Neural cell (in vitro differentiated cells): ENCODE results near the gene DBX1. TPM values are rescaled to one million over a fixed set of nuclear protein-coding genes. Genes with fewer than 3 reads are reported as not detected.
"Not testable (repeated sequence)": the region's sequence is repeated elsewhere in the genome, so short reads cannot be mapped to it uniquely, and the experiment has no call there.

Source experiments
- H2AFZ ChIP-seq: fragments of 200-600, 300-800 bp; sonication (generic), shearing (Covaris generic); 2 replicates; pipeline ENCODE4 v1.6.0; 2014; ENCODE audit warnings: low read depth, mild to moderate bottlenecking, antibody characterized with exemption, low read length, moderate library complexity
- H3F3A ChIP-seq: fragments of 200-600 bp; shearing (Covaris generic); 2 replicates; pipeline ENCODE4 v1.6.1; 2016; ENCODE audit warnings: mild to moderate bottlenecking, moderate library complexity, mixed read lengths, antibody characterized with exemption, low read length; ENCODE audit not compliant: insufficient read depth, poor library complexity, severe bottlenecking
- H3K27ac ChIP-seq: fragments of 200-600, 300-800 bp; sonication (generic), shearing (Covaris generic); 2 replicates; pipeline ENCODE4 v1.5.1; 2014; ENCODE audit warnings: mild to moderate bottlenecking, low read length, moderate library complexity
- H3K27me3 ChIP-seq: fragments of 300-800, 200-600 bp; sonication (generic), shearing (Covaris generic); 2 replicates; pipeline ENCODE4 v1.6.0; 2014; ENCODE audit warnings: mild to moderate bottlenecking, low read depth, low read length, moderate library complexity; ENCODE audit not compliant: insufficient read depth
- H3K36me3 ChIP-seq: fragments of 300-800, 200-600 bp; sonication (generic), shearing (Covaris generic); 2 replicates; pipeline ENCODE4 v1.5.1; 2014; ENCODE audit warnings: mild to moderate bottlenecking, antibody characterized with exemption, low read length, moderate library complexity; ENCODE audit not compliant: insufficient read depth
- H3K4me2 ChIP-seq: fragments of 300-800, 200-600 bp; sonication (generic), shearing (Covaris generic); 2 replicates; pipeline ENCODE4 v1.6.0; 2014; ENCODE audit warnings: mild to moderate bottlenecking, low read length
- H3K4me3 ChIP-seq: fragments of 300-800, 200-600 bp; sonication (generic), shearing (Covaris generic); 2 replicates; pipeline ENCODE4 v1.5.1; 2014; ENCODE audit warnings: mild to moderate bottlenecking, low read length, moderate library complexity
- H3K79me2 ChIP-seq: fragments of 200-600 bp; shearing (Covaris generic); replicated peaks from 2 replicates; pipeline ENCODE4 v1.6.0; 2014; ENCODE audit warnings: mild to moderate bottlenecking, low read length, moderate library complexity; ENCODE audit not compliant: insufficient read depth
- H3K9ac ChIP-seq: fragments of 300-800, 200-600 bp; sonication (generic), shearing (Covaris generic); 2 replicates; pipeline ENCODE4 v1.6.1; 2016; ENCODE audit warnings: mild to moderate bottlenecking, low read length, mixed read lengths
- H3K9me2 ChIP-seq: fragments of 200-600 bp; shearing (Covaris generic); 2 replicates; pipeline ENCODE4 v1.6.1; 2016; ENCODE audit warnings: mild to moderate bottlenecking, low read length, mixed read lengths; ENCODE audit not compliant: insufficient read depth
- H3K9me3 ChIP-seq: fragments of 200-600, 300-800 bp; sonication (generic), shearing (Covaris generic); 2 replicates; pipeline ENCODE4 v1.6.1; 2016; ENCODE audit warnings: mild to moderate bottlenecking, mixed run types, low read length, moderate library complexity, mixed read lengths
- H4K20me1 ChIP-seq: fragments of 200-600 bp; shearing (Covaris generic); 2 replicates; pipeline ENCODE4 v1.6.1; 2016; ENCODE audit warnings: mild to moderate bottlenecking, mixed run types; ENCODE audit not compliant: insufficient read depth
- EP300 ChIP-seq: fragments of 450-650 bp; conservative IDR thresholded peaks from 2 replicates; pipeline ENCODE4 v1.6.1; 2014; ENCODE audit warnings: antibody characterized with exemption, mild to moderate bottlenecking, moderate library complexity; ENCODE audit not compliant: poor library complexity, severe bottlenecking
- EZH2 ChIP-seq: fragments of 200-600, 300-800 bp; shearing (Covaris generic), sonication (generic); IDR thresholded peaks from 2 replicates; pipeline ENCODE4 v1.6.1; 2014; ENCODE audit warnings: antibody characterized with exemption, low read length, borderline replicate concordance, mild to moderate bottlenecking; ENCODE audit not compliant: insufficient read depth, poor library complexity, severe bottlenecking
- MXI1 ChIP-seq: fragments of 450-650 bp; conservative IDR thresholded peaks from 2 replicates; pipeline ENCODE4 v1.6.1; 2014; ENCODE audit warnings: antibody characterized with exemption, mild to moderate bottlenecking; ENCODE audit not compliant: poor library complexity, severe bottlenecking
- POLR2AphosphoS5 ChIP-seq: IDR thresholded peaks from 2 replicates; pipeline ENCODE4 v1.6.1; 2012
- RAD21 ChIP-seq: fragments of 450-650 bp; conservative IDR thresholded peaks from 2 replicates; pipeline ENCODE4 v1.6.1; 2014; ENCODE audit warnings: antibody characterized with exemption, mild to moderate bottlenecking, moderate library complexity
- SMC3 ChIP-seq: fragments of 450-650 bp; conservative IDR thresholded peaks from 2 replicates; pipeline ENCODE4 v1.6.1; 2014; ENCODE audit warnings: antibody characterized with exemption, mild to moderate bottlenecking, moderate library complexity; ENCODE audit not compliant: poor library complexity
- TAF1 ChIP-seq: IDR thresholded peaks from 2 replicates; pipeline ENCODE4 v1.6.1; 2012; ENCODE audit warnings: low read depth
- polyA plus RNA-seq: library from polyadenylated mRNA; depleted of rRNA; stranded (reverse); fragments of >200 nt; gene quantifications from 2 replicates; pipeline ENCODE4 v1.2.3, GENCODE V29; 2014
- TF ChIP-seq, protein P1 (sequence below): fragments of 450-650 bp; IDR thresholded peaks from 2 replicates; pipeline ENCODE4 v1.5.1; 2014; ENCODE audit warnings: antibody characterized with exemption, mild to moderate bottlenecking, moderate library complexity; ENCODE audit not compliant: poor library complexity, severe bottlenecking
- TF ChIP-seq, protein P2 (sequence below): IDR thresholded peaks from 2 replicates; pipeline ENCODE4 v1.6.1; 2012; ENCODE audit warnings: borderline replicate concordance

DBX1 gene
- polyA plus RNA-seq, 1 donor from 2014 or later: not detected

DNA sequence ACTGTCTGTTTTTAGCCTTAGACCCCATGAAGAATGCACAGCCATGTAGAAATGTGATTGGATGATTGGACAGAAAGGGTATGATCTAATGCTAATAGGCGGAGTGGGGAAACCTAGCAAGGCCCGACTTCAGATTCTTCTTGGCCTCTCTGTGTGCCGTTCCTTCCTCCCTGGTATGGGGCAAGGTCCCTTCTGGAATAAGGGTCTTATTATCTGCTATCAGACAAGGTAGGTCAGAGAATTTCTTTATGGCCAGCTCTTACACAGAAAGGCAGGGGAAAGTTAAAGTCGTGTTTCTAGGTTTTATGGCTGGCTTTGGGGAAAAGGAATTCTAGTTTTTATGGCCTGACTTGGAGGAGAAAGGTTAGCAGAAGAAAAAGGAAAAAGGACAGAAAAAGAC is 30.6 kb downstream of the DBX1 start:
- no peaks in the 10 kb centered on the region for H3K9me3 ChIP-seq
- no peaks in the 10 kb centered on the region for H3K36me3 ChIP-seq
- no peaks in the 10 kb centered on the region for H3K9me2 ChIP-seq
- H3K9ac ChIP-seq: no peak overlapping the region
- TF ChIP-seq, protein P1, sequence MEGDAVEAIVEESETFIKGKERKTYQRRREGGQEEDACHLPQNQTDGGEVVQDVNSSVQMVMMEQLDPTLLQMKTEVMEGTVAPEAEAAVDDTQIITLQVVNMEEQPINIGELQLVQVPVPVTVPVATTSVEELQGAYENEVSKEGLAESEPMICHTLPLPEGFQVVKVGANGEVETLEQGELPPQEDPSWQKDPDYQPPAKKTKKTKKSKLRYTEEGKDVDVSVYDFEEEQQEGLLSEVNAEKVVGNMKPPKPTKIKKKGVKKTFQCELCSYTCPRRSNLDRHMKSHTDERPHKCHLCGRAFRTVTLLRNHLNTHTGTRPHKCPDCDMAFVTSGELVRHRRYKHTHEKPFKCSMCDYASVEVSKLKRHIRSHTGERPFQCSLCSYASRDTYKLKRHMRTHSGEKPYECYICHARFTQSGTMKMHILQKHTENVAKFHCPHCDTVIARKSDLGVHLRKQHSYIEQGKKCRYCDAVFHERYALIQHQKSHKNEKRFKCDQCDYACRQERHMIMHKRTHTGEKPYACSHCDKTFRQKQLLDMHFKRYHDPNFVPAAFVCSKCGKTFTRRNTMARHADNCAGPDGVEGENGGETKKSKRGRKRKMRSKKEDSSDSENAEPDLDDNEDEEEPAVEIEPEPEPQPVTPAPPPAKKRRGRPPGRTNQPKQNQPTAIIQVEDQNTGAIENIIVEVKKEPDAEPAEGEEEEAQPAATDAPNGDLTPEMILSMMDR: no peak
- TF ChIP-seq SMC3: no peak
- TF ChIP-seq, protein P2, sequence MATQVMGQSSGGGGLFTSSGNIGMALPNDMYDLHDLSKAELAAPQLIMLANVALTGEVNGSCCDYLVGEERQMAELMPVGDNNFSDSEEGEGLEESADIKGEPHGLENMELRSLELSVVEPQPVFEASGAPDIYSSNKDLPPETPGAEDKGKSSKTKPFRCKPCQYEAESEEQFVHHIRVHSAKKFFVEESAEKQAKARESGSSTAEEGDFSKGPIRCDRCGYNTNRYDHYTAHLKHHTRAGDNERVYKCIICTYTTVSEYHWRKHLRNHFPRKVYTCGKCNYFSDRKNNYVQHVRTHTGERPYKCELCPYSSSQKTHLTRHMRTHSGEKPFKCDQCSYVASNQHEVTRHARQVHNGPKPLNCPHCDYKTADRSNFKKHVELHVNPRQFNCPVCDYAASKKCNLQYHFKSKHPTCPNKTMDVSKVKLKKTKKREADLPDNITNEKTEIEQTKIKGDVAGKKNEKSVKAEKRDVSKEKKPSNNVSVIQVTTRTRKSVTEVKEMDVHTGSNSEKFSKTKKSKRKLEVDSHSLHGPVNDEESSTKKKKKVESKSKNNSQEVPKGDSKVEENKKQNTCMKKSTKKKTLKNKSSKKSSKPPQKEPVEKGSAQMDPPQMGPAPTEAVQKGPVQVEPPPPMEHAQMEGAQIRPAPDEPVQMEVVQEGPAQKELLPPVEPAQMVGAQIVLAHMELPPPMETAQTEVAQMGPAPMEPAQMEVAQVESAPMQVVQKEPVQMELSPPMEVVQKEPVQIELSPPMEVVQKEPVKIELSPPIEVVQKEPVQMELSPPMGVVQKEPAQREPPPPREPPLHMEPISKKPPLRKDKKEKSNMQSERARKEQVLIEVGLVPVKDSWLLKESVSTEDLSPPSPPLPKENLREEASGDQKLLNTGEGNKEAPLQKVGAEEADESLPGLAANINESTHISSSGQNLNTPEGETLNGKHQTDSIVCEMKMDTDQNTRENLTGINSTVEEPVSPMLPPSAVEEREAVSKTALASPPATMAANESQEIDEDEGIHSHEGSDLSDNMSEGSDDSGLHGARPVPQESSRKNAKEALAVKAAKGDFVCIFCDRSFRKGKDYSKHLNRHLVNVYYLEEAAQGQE: no peak
- no peak for TF ChIP-seq POLR2AphosphoS5
- no peak for TF ChIP-seq TAF1
- no peak for TF ChIP-seq MXI1
- TF ChIP-seq RAD21: no peak
- TF ChIP-seq EP300: no peak
- no peak for TF ChIP-seq EZH2
- no peaks in the 10 kb centered on the region for H4K20me1 ChIP-seq
- no peaks in the 10 kb centered on the region for H3K79me2 ChIP-seq
- H3K4me3 ChIP-seq: no peak overlapping the region
- no peak overlapping the region for H3K4me2 ChIP-seq
- no peak overlapping the region for H3K27ac ChIP-seq
- no peak overlapping the region for H2AFZ ChIP-seq
- peaks cover 22% of the 10 kb centered on the region for H3K27me3 ChIP-seq
- no peaks in the 10 kb centered on the region for H3F3A ChIP-seq

DNA sequence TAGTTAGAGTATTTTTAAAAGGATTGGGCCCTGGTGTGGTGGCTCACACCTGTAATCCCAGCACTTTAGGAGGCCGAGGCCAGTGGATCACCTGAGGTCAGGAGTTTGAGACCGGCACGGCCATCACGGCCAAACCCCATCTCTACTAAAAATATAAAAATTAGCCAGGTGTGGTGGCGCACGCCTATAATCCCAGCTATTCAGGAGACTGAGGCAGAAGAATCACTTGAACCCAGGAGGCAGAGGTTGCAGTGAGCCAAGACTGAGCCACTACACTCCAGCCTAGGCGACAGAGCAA is 31.8 kb downstream of the DBX1 start:
- H3K36me3 ChIP-seq, H3F3A ChIP-seq, H4K20me1 ChIP-seq, H3K9ac ChIP-seq, H2AFZ ChIP-seq, H3K9me3 ChIP-seq, H3K4me3 ChIP-seq, H3K9me2 ChIP-seq, H3K4me2 ChIP-seq, H3K27ac ChIP-seq, H3K79me2 ChIP-seq: not testable (repeated sequence)
- H3K27me3 ChIP-seq: peaks cover 15% of the 10 kb centered on the region
- peak; percentile 49 for TF ChIP-seq SMC3
